HG03139 (cell line): ENCODE data around the gene KLK13.

Source experiments
- ATAC-seq: cut with Tn5 transposase; IDR thresholded peaks from one replicate; pipeline ENCODE4 v1.9.1; 2021; ENCODE audit not compliant: unreplicated experiment

Gene KLK13

GRCh38 chr19:51065221-51065960 lies 499 bp upstream of the KLK13 start:
- no peak for ATAC-seq

GRCh38 chr19:51063664-51064063 lies 1.2 kb downstream of the KLK13 start:
- no peak for ATAC-seq

- no peak for ATAC-seq
Observed at GRCh38 chr19:51060973-51061372, 3.9 kb downstream of the KLK13 start.

GRCh38 chr19:51060336-51060735 lies 4.6 kb downstream of the KLK13 start:
- no peak for ATAC-seq

- no peak for ATAC-seq
Observed at GRCh38 chr19:51059715-51060114, 5.2 kb downstream of the KLK13 start.

- no peak for ATAC-seq
Observed at GRCh38 chr19:51055866-51056265, 9.0 kb downstream of the KLK13 start.

GRCh38 chr19:51047031-51047335 lies 17.9 kb downstream of the KLK13 start:
- no peak for ATAC-seq

- no peak for ATAC-seq
Observed at GRCh38 chr19:51044327-51044726, 20.6 kb downstream of the KLK13 start.

GRCh38 chr19:51043497-51043896 lies 21.4 kb downstream of the KLK13 start:
- no peak for ATAC-seq

GRCh38 chr19:51040151-51040550 lies 24.7 kb downstream of the KLK13 start:
- ATAC-seq: no peak

GRCh38 chr19:51036519-51036918 lies 28.4 kb downstream of the KLK13 start:
- ATAC-seq: no peak

GRCh38 chr19:51034704-51035103 lies 30.2 kb downstream of the KLK13 start, which contains the start of gene KLK12:
Gene KLK12 (minus strand): TSS chr19:51035002. CDS start chr19:51034621, 381 bp downstream.
- ATAC-seq: no peak

GRCh38 chr19:51031880-51032225 lies 33.0 kb downstream of the KLK13 start:
- ATAC-seq: no peak

GRCh38 chr19:51031220-51031879 lies 33.5 kb downstream of the KLK13 start:
- no peak for ATAC-seq

GRCh38 chr19:51030631-51031030 lies 34.3 kb downstream of the KLK13 start:
- ATAC-seq: no peak

GRCh38 chr19:51029718-51030117 lies 35.2 kb downstream of the KLK13 start:
- no peak for ATAC-seq

GRCh38 chr19:51027873-51028272 lies 37.0 kb downstream of the KLK13 start:
- ATAC-seq: no peak

- ATAC-seq: no peak
Observed at GRCh38 chr19:51027126-51027806, 37.6 kb downstream of the KLK13 start.

GRCh38 chr19:51026554-51026831 lies 38.4 kb downstream of the KLK13 start, which contains the start of gene KLK11:
Gene KLK11 (minus strand): TSS chr19:51026616. CDS start chr19:51025631, 985 bp downstream.
- no peak for ATAC-seq

GRCh38 chr19:51025809-51026553 lies 38.9 kb downstream of the KLK13 start:
- ATAC-seq: no peak

GRCh38 chr19:51025401-51025800 lies 39.5 kb downstream of the KLK13 start:
- no peak for ATAC-seq

GRCh38 chr19:51024924-51025323 lies 40.0 kb downstream of the KLK13 start:
- ATAC-seq: no peak
